Measurements from ENCODE around the gene ACOT12.
"Not testable (repeated sequence)": the region's sequence is repeated elsewhere in the genome, so short reads cannot be mapped to it uniquely, and the experiment has no call there.

The ACOT12 gene

GRCh38 chr5:81345411-81346003, 48.4 kb downstream of the ACOT12 start:
- in situ Hi-C loops (cut with MboI; ENCODE audit: low sequenced_read_pairs), result no loop called here

GRCh38 chr5:81344736-81345135, 49.2 kb downstream of the ACOT12 start:
- in situ Hi-C loops (cut with MboI; ENCODE audit: low sequenced_read_pairs), result no loop called here

GRCh38 chr5:81338213-81338612, 55.7 kb downstream of the ACOT12 start:
- in situ Hi-C loops (cut with MboI; ENCODE audit: low sequenced_read_pairs), result not testable (repeated sequence)

- in situ Hi-C loops (cut with MboI; ENCODE audit: low sequenced_read_pairs), result no loop called here
Observed at GRCh38 chr5:81337803-81338202, 56.1 kb downstream of the ACOT12 start.

- in situ Hi-C loops (cut with MboI; ENCODE audit: low sequenced_read_pairs), result no loop called here
Observed at GRCh38 chr5:81336556-81336955, 57.4 kb downstream of the ACOT12 start.

GRCh38 chr5:81335946-81336345, 58.0 kb downstream of the ACOT12 start:
- in situ Hi-C loops (cut with MboI; ENCODE audit: low sequenced_read_pairs), result no loop called here

GRCh38 chr5:81334304-81335061, 59.5 kb downstream of the ACOT12 start:
- in situ Hi-C loops (cut with MboI; ENCODE audit: low sequenced_read_pairs), result no loop called here

- in situ Hi-C loops (cut with MboI; ENCODE audit: low sequenced_read_pairs), result no loop called here
Observed at GRCh38 chr5:81326554-81326953, 67.4 kb downstream of the ACOT12 start.

GRCh38 chr5:81317536-81317935, 76.4 kb downstream of the ACOT12 start:
- in situ Hi-C loops (cut with MboI; ENCODE audit: low sequenced_read_pairs), result no loop called here

- in situ Hi-C loops (cut with MboI; ENCODE audit: low sequenced_read_pairs), result no loop called here
Observed at GRCh38 chr5:81316571-81316970, 77.4 kb downstream of the ACOT12 start.

GRCh38 chr5:81315830-81316229, 78.1 kb downstream of the ACOT12 start:
- in situ Hi-C loops (cut with MboI; ENCODE audit: low sequenced_read_pairs), result no loop called here

GRCh38 chr5:81315336-81315735, 78.6 kb downstream of the ACOT12 start:
- in situ Hi-C loops (cut with MboI; ENCODE audit: low sequenced_read_pairs), result no loop called here

GRCh38 chr5:81314581-81314980, 79.4 kb downstream of the ACOT12 start:
- in situ Hi-C loops (cut with MboI; ENCODE audit: low sequenced_read_pairs), result no loop called here

GRCh38 chr5:81313686-81314085, 80.2 kb downstream of the ACOT12 start:
- in situ Hi-C loops (cut with MboI; ENCODE audit: low sequenced_read_pairs), result no loop called here

- in situ Hi-C loops (cut with MboI; ENCODE audit: low sequenced_read_pairs), result no loop called here
Observed at GRCh38 chr5:81313278-81313677, 80.7 kb downstream of the ACOT12 start.

GRCh38 chr5:81310402-81311063, 83.4 kb downstream of the ACOT12 start:
- in situ Hi-C loops (cut with MboI; ENCODE audit: low sequenced_read_pairs), result no loop called here

GRCh38 chr5:81308836-81309235, 85.1 kb downstream of the ACOT12 start:
- in situ Hi-C loops (cut with MboI; ENCODE audit: low sequenced_read_pairs), result no loop called here

GRCh38 chr5:81305785-81306184, 88.1 kb downstream of the ACOT12 start:
- in situ Hi-C loops (cut with MboI; ENCODE audit: low sequenced_read_pairs), result no loop called here

- in situ Hi-C loops (cut with MboI; ENCODE audit: low sequenced_read_pairs), result no loop called here
Observed at GRCh38 chr5:81303563-81303962, 90.4 kb downstream of the ACOT12 start.

GRCh38 chr5:81302596-81302995, 91.3 kb downstream of the ACOT12 start:
- in situ Hi-C loops (cut with MboI; ENCODE audit: low sequenced_read_pairs), result no loop called here

GRCh38 chr5:81301271-81302015, 92.5 kb downstream of the ACOT12 start, which contains the start of gene ZCCHC9:
Gene ZCCHC9, plus strand, starts transcription at chr5:81301587. Its CDS starts 3,171 bp downstream, at chr5:81304758.
- in situ Hi-C loops (cut with MboI; ENCODE audit: low sequenced_read_pairs), result no loop called here
